AG04449 (cell line): ENCODE results near the gene CCNK.

ENCODE experiments used
- CTCF ChIA-PET: fragments of 350-600 bp; formaldehyde crosslinking; extraction: SDS; loops from one replicate; lab custom pipeline; 2021; ENCODE audit warnings: antibody characterized with exemption; lab: Yijun Ruan, JAX
- POLR2A ChIA-PET: fragments of 400-600, 350-600 bp; formaldehyde crosslinking; extraction: SDS; loops from one replicate; lab custom pipeline; 2020; ENCODE audit warnings: antibody characterized with exemption, inconsistent platforms; lab: Yijun Ruan, JAX
- DNase-seq: peaks from one replicate; pipeline ENCODE4 v3.0.0-alpha.2; 2010; ENCODE audit warnings: low read depth, low spot score
- H3K4me3 ChIP-seq: 2 replicates; pipeline ENCODE4 v1.5.1; 2011; ENCODE audit warnings: low read depth, mild to moderate bottlenecking, control low read depth, low read length
- CTCF ChIP-seq: IDR thresholded peaks from one replicate; pipeline ENCODE4 v1.5.1; 2011; ENCODE audit warnings: mild to moderate bottlenecking, moderate library complexity, low read length, control low read depth, inconsistent platforms; ENCODE audit not compliant: insufficient read depth; ENCODE audit errors: missing control alignments

CCNK gene

DNA sequence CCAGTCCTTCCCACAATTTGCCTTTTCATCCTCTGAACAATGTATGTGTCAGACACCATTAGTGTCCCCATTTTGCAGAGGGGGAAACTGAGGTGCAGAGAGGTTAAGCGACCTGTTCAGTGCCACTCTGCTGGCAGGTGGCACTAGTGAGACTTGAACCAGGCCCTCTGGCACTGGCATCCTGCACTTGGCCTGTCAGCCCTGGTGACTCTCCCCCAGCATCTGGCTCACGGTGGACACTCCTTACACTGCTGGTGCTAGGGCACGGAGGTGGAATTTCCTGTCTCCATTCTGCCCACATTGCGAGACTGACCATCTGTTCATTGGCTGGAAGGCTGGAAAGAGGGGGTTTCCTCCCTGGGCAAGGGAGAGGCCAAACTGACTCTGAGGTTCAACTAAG lies 48.7 kb downstream of the CCNK start:
- no peak for TF ChIP-seq CTCF
- H3K4me3 ChIP-seq: no peak overlapping the region
- ChIA-PET CTCF (no interaction called here), POLR2A (no interaction called here)
- DNase-seq: no peak

GRCh38 chr14:99530407-99531155 lies 49.4 kb downstream of the CCNK start:
- POLR2A ChIA-PET: no interaction called here
- no peak for DNase-seq
- CTCF ChIA-PET: interaction anchor here (0.6 to 2.6 kb wide), 2 partner anchors 72 to 98 kb away, joined by 3 to 10 read pairs; no protein-coding TSS in a partner anchor
- no peak overlapping the region for H3K4me3 ChIP-seq
- TF ChIP-seq CTCF: no peak

- POLR2A ChIA-PET: no interaction called here
- peak; percentile 28 for DNase-seq
- CTCF ChIA-PET: interaction anchor here (0.6 to 2.6 kb wide), 3 partner anchors 71 to 151 kb away, joined by 3 to 10 read pairs (median 4); no protein-coding TSS in a partner anchor
- H3K4me3 ChIP-seq: no peak overlapping the region
- TF ChIP-seq CTCF: no peak
Observed at GRCh38 chr14:99531251-99532096, 50.3 kb downstream of the CCNK start.

DNA sequence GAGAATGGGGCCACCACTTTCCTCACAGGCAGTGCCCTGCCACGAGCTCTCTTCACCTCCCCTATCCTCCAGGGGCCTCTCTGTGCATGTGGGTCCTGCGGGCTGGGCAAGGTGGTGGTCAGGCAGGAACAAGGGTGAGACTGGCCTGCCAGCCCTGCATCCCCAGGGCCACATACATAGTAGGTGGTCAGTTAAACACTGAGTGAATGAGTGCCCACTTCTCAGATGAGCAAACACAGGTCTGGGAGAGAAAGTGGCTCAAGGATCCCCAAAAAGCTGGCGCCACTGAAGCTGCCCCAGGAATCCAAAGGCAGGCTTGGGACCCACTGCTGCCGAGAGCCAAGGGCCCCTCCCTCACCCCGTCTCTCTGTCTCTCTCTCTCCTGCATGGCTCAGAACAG lies 51.1 kb downstream of the CCNK start:
- no peak overlapping the region for H3K4me3 ChIP-seq
- no peak for TF ChIP-seq CTCF
- no peak for DNase-seq
- ChIA-PET CTCF (interaction anchor here (1.4 to 2.8 kb wide), 4 partner anchors 8 to 150 kb away, joined by 4 to 10 read pairs (median 6); no protein-coding TSS in a partner anchor), POLR2A (interaction anchor here (0.7 kb wide), 1 partner anchor 11 kb away, joined by 3 read pairs; no protein-coding TSS in a partner anchor)

- ChIA-PET CTCF (interaction anchor here (0.7 to 2.8 kb wide), 6 partner anchors 9 to 140 kb away, joined by 3 to 7 read pairs (median 4); no protein-coding TSS in a partner anchor), POLR2A (interaction anchor here (0.6 kb wide), 1 partner anchor 15 kb away, joined by 7 read pairs; no protein-coding TSS in a partner anchor)
- no peak overlapping the region for H3K4me3 ChIP-seq
- no peak for DNase-seq
- no peak for TF ChIP-seq CTCF
Observed at GRCh38 chr14:99534333-99534732, 53.1 kb downstream of the CCNK start.

GRCh38 chr14:99534863-99535262 lies 53.7 kb downstream of the CCNK start:
- H3K4me3 ChIP-seq: no peak overlapping the region
- no peak for TF ChIP-seq CTCF
- ChIA-PET CTCF (interaction anchor here (0.7 to 2.8 kb wide), 7 partner anchors 9 to 140 kb away, joined by 3 to 7 read pairs (median 3); no protein-coding TSS in a partner anchor), POLR2A (no interaction called here)
- no peak for DNase-seq
